Measurements from ENCODE around the gene ATF6. TPM values are rescaled to one million over a fixed set of nuclear protein-coding genes. Genes with fewer than 3 reads are reported as not detected.

The ATF6 gene
- total RNA-seq, 1 experiment from 2014 or later, result 36.5 TPM

- H3K4me2 ChIP-seq (ENCODE audit: low read depth, low read length, poor library complexity, severe bottlenecking), result no peak overlapping the region
- H4K20me1 ChIP-seq (ENCODE audit: insufficient read depth, low read depth, low read length), result no peaks in the 10 kb centered on the region
- no peak overlapping the region for H3K27ac ChIP-seq (ENCODE audit: low read length)
- no peaks in the 10 kb centered on the region for H3K9me2 ChIP-seq (replicated peaks; ENCODE audit: insufficient read depth, low read length)
- no peak overlapping the region for H3K9ac ChIP-seq (ENCODE audit: low read length)
- peaks cover 8% of the 10 kb centered on the region; the same call in 1 of the 2 replicates for H3K27me3 ChIP-seq (ENCODE audit: low read length)
- H3K4me3 ChIP-seq (ENCODE audit: low read length), result no peak overlapping the region
- no peaks in the 10 kb centered on the region for H3K4me1 ChIP-seq (ENCODE audit: low read length)
- no peaks in the 10 kb centered on the region for H3K9me3 ChIP-seq (ENCODE audit: low read length)
- no peaks in the 10 kb centered on the region for H3K79me2 ChIP-seq (ENCODE audit: low read length)
- H3K36me3 ChIP-seq (ENCODE audit: insufficient read depth, low read length), result no peaks in the 10 kb centered on the region
- no peak for DNase-seq
- no peak overlapping the region for H2AFZ ChIP-seq (ENCODE audit: low read length)
Measured at GRCh38 chr1:161987303-161987702, 221.2 kb downstream of the ATF6 start.

- no peak for DNase-seq
- H3K9me3 ChIP-seq (ENCODE audit: low read length), result no peaks in the 10 kb centered on the region
- no peak overlapping the region for H3K4me3 ChIP-seq (ENCODE audit: low read length)
- H3K9ac ChIP-seq (ENCODE audit: low read length), result no peak overlapping the region
- H4K20me1 ChIP-seq (ENCODE audit: insufficient read depth, low read depth, low read length), result no peaks in the 10 kb centered on the region
- no peaks in the 10 kb centered on the region for H3K36me3 ChIP-seq (ENCODE audit: insufficient read depth, low read length)
- no peak overlapping the region for H2AFZ ChIP-seq (ENCODE audit: low read length)
- no peaks in the 10 kb centered on the region for H3K9me2 ChIP-seq (replicated peaks; ENCODE audit: insufficient read depth, low read length)
- H3K27me3 ChIP-seq (ENCODE audit: low read length), result peaks cover 8% of the 10 kb centered on the region; the same call in 1 of the 2 replicates
- H3K4me2 ChIP-seq (ENCODE audit: low read depth, low read length, poor library complexity, severe bottlenecking), result no peak overlapping the region
- H3K4me1 ChIP-seq (ENCODE audit: low read length), result no peaks in the 10 kb centered on the region
- H3K79me2 ChIP-seq (ENCODE audit: low read length), result no peaks in the 10 kb centered on the region
- H3K27ac ChIP-seq (ENCODE audit: low read length), result no peak overlapping the region
Measured at GRCh38 chr1:161987872-161988271, 221.8 kb downstream of the ATF6 start.

GRCh38 chr1:161988413-161988812, 222.3 kb downstream of the ATF6 start:
- no peaks in the 10 kb centered on the region for H3K9me2 ChIP-seq (replicated peaks; ENCODE audit: insufficient read depth, low read length)
- no peaks in the 10 kb centered on the region for H3K4me1 ChIP-seq (ENCODE audit: low read length)
- H3K9me3 ChIP-seq (ENCODE audit: low read length), result no peaks in the 10 kb centered on the region
- H3K4me2 ChIP-seq (ENCODE audit: low read depth, low read length, poor library complexity, severe bottlenecking), result no peak overlapping the region
- no peaks in the 10 kb centered on the region for H4K20me1 ChIP-seq (ENCODE audit: insufficient read depth, low read depth, low read length)
- DNase-seq, result no peak
- peaks cover 8% of the 10 kb centered on the region; the same call in 1 of the 2 replicates for H3K27me3 ChIP-seq (ENCODE audit: low read length)
- H3K4me3 ChIP-seq (ENCODE audit: low read length), result no peak overlapping the region
- no peaks in the 10 kb centered on the region for H3K79me2 ChIP-seq (ENCODE audit: low read length)
- no peak overlapping the region for H2AFZ ChIP-seq (ENCODE audit: low read length)
- H3K9ac ChIP-seq (ENCODE audit: low read length), result no peak overlapping the region
- H3K27ac ChIP-seq (ENCODE audit: low read length), result no peak overlapping the region
- H3K36me3 ChIP-seq (ENCODE audit: insufficient read depth, low read length), result no peaks in the 10 kb centered on the region

- Histone ChIP-seq H3K9me3 (ENCODE audit: low read length) (no peaks in the 10 kb centered on the region), H2AFZ (ENCODE audit: low read length) (no peak overlapping the region), H3K9me2 (replicated peaks; ENCODE audit: insufficient read depth, low read length) (no peaks in the 10 kb centered on the region), H3K4me2 (ENCODE audit: low read depth, low read length, poor library complexity, severe bottlenecking) (no peak overlapping the region), H3K27ac (ENCODE audit: low read length) (no peak overlapping the region), H3K4me3 (ENCODE audit: low read length) (no peak overlapping the region), H4K20me1 (ENCODE audit: insufficient read depth, low read depth, low read length) (no peaks in the 10 kb centered on the region), H3K79me2 (ENCODE audit: low read length) (no peaks in the 10 kb centered on the region), H3K9ac (ENCODE audit: low read length) (no peak overlapping the region), H3K27me3 (ENCODE audit: low read length) (peaks cover 8% of the 10 kb centered on the region; the same call in 1 of the 2 replicates), H3K36me3 (ENCODE audit: insufficient read depth, low read length) (no peaks in the 10 kb centered on the region), H3K4me1 (ENCODE audit: low read length) (no peaks in the 10 kb centered on the region)
- peak; percentile 67 for DNase-seq
Measured at GRCh38 chr1:161989108-161989507, 223.0 kb downstream of the ATF6 start.

- Histone ChIP-seq H3K9ac (ENCODE audit: low read length) (no peak overlapping the region), H3K4me3 (ENCODE audit: low read length) (no peak overlapping the region), H3K27me3 (ENCODE audit: low read length) (peaks cover 8% of the 10 kb centered on the region; the same call in 1 of the 2 replicates), H3K4me1 (ENCODE audit: low read length) (no peaks in the 10 kb centered on the region), H4K20me1 (ENCODE audit: insufficient read depth, low read depth, low read length) (no peaks in the 10 kb centered on the region), H3K4me2 (ENCODE audit: low read depth, low read length, poor library complexity, severe bottlenecking) (no peak overlapping the region), H3K27ac (ENCODE audit: low read length) (no peak overlapping the region), H2AFZ (ENCODE audit: low read length) (no peak overlapping the region), H3K9me2 (replicated peaks; ENCODE audit: insufficient read depth, low read length) (no peaks in the 10 kb centered on the region), H3K79me2 (ENCODE audit: low read length) (no peaks in the 10 kb centered on the region), H3K36me3 (ENCODE audit: insufficient read depth, low read length) (no peaks in the 10 kb centered on the region), H3K9me3 (ENCODE audit: low read length) (no peaks in the 10 kb centered on the region)
- DNase-seq, result no peak
Measured at GRCh38 chr1:161989786-161990185, 223.7 kb downstream of the ATF6 start.

GRCh38 chr1:161993576-161993975, 227.5 kb downstream of the ATF6 start:
- Histone ChIP-seq H3K4me1 (ENCODE audit: low read length) (no peaks in the 10 kb centered on the region), H3K9me3 (ENCODE audit: low read length) (no peaks in the 10 kb centered on the region), H3K27me3 (ENCODE audit: low read length) (0 out of 2 replicates have a peak, but pooled peaks cover 4% of the 10 kb centered on the region), H3K27ac (ENCODE audit: low read length) (no peak overlapping the region), H2AFZ (ENCODE audit: low read length) (no peak overlapping the region), H3K36me3 (ENCODE audit: insufficient read depth, low read length) (no peaks in the 10 kb centered on the region), H3K9me2 (replicated peaks; ENCODE audit: insufficient read depth, low read length) (no peaks in the 10 kb centered on the region), H3K9ac (ENCODE audit: low read length) (no peak overlapping the region), H3K4me2 (ENCODE audit: low read depth, low read length, poor library complexity, severe bottlenecking) (no peak overlapping the region), H3K79me2 (ENCODE audit: low read length) (no peaks in the 10 kb centered on the region), H3K4me3 (ENCODE audit: low read length) (no peak overlapping the region), H4K20me1 (ENCODE audit: insufficient read depth, low read depth, low read length) (no peaks in the 10 kb centered on the region)
- no peak for DNase-seq

- no peak overlapping the region for H3K27ac ChIP-seq (ENCODE audit: low read length)
- no peaks in the 10 kb centered on the region for H3K36me3 ChIP-seq (ENCODE audit: insufficient read depth, low read length)
- no peak overlapping the region for H3K4me2 ChIP-seq (ENCODE audit: low read depth, low read length, poor library complexity, severe bottlenecking)
- no peak overlapping the region for H2AFZ ChIP-seq (ENCODE audit: low read length)
- H3K9me2 ChIP-seq (replicated peaks; ENCODE audit: insufficient read depth, low read length), result no peaks in the 10 kb centered on the region
- no peaks in the 10 kb centered on the region for H3K4me1 ChIP-seq (ENCODE audit: low read length)
- H3K27me3 ChIP-seq (ENCODE audit: low read length), result 0 out of 2 replicates have a peak, but pooled peaks cover 4% of the 10 kb centered on the region
- H3K9ac ChIP-seq (ENCODE audit: low read length), result no peak overlapping the region
- no peak for DNase-seq
- H4K20me1 ChIP-seq (ENCODE audit: insufficient read depth, low read depth, low read length), result no peaks in the 10 kb centered on the region
- no peaks in the 10 kb centered on the region for H3K79me2 ChIP-seq (ENCODE audit: low read length)
- no peaks in the 10 kb centered on the region for H3K9me3 ChIP-seq (ENCODE audit: low read length)
- no peak overlapping the region for H3K4me3 ChIP-seq (ENCODE audit: low read length)
Measured at GRCh38 chr1:161994175-161994668, 228.1 kb downstream of the ATF6 start.

GRCh38 chr1:161997152-161997551, 231.0 kb downstream of the ATF6 start:
- Histone ChIP-seq H3K36me3 (ENCODE audit: insufficient read depth, low read length) (no peaks in the 10 kb centered on the region), H3K4me1 (ENCODE audit: low read length) (no peaks in the 10 kb centered on the region), H3K27ac (ENCODE audit: low read length) (no peak overlapping the region), H3K9me2 (replicated peaks; ENCODE audit: insufficient read depth, low read length) (no peaks in the 10 kb centered on the region), H4K20me1 (ENCODE audit: insufficient read depth, low read depth, low read length) (no peaks in the 10 kb centered on the region), H3K27me3 (ENCODE audit: low read length) (no peaks in the 10 kb centered on the region), H2AFZ (ENCODE audit: low read length) (no peak overlapping the region), H3K4me2 (ENCODE audit: low read depth, low read length, poor library complexity, severe bottlenecking) (no peak overlapping the region), H3K9ac (ENCODE audit: low read length) (no peak overlapping the region), H3K79me2 (ENCODE audit: low read length) (no peaks in the 10 kb centered on the region), H3K4me3 (ENCODE audit: low read length) (no peak overlapping the region), H3K9me3 (ENCODE audit: low read length) (no peaks in the 10 kb centered on the region)
- DNase-seq, result no peak
